ENCODE data around the gene NUCKS1.
A peak's percentile ranks its signal among the peaks of the same experiment; 100 is the strongest.

NUCKS1 gene, protein sequence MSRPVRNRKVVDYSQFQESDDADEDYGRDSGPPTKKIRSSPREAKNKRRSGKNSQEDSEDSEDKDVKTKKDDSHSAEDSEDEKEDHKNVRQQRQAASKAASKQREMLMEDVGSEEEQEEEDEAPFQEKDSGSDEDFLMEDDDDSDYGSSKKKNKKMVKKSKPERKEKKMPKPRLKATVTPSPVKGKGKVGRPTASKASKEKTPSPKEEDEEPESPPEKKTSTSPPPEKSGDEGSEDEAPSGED

DNA sequence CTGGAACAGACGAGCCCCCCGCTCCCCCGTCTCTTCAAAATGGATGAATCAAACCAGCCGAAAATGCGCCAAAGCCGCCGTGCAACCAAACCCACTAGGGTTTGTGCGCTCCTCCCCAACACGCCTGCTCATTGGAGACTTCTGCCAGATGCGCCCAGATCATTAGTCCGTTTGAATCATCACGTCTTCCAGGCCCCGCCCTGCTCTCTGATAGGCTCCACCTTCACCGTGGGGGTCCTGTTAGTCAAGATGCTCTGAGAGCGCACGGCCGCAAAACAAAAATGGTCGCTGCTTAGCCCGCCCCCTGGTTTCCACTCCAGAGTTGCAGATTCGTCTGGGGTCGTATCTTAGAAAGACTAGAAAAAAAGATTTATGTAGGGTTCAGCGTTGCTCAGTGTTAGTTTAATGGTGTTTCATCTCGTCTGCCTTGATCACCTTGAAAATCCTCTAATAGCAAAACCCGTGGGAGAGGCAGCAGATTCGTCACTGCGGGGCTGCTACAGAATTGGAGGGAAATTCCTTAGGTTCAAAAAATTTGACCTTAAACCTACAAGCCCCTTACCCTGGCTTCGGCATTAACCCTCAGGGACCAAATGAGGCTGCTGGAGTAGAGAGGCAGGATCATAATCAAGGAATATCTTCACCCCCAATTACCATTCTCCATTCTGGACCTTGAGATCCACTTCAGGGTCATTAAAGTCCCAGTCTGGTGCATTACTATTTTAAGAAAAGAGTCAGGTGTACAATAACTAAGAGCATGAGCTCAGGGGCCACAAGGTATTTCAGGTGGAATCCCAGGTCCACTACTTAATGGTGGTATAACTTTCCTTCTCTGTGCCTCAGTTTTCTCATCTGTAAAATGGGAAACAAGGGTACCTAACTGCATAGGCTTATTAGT is at the start of gene NUCKS1:
TSS of gene NUCKS1 (minus strand) at position 45 of the 898 bp plus-strand sequence. CDS start 209 bp downstream, outside the sequence.
- Histone ChIP-seq H3K36me3 (ENCODE audit: control insufficient read depth in 2 of 2, insufficient read depth in 2 of 2, low read length in 2 of 2) (no peaks in the 10 kb centered on the region), H3K4me3 (ENCODE audit: low read length in 2 of 2) (peak within 1 kb of the TSS; percentile 87 to 89), H3K4me1 (ENCODE audit: control insufficient read depth, insufficient read depth, low read length) (peaks cover 13% of the 10 kb centered on the region), H3K9me3 (ENCODE audit: control insufficient read depth in 2 of 2, low read length in 2 of 2) (no peaks in the 10 kb centered on the region), H3K9ac (ENCODE audit: low read length in 2 of 2) (peak within 1 kb of the TSS; percentile 92 to 97), H3K27me3 (ENCODE audit: control insufficient read depth in 1 of 2, insufficient read depth in 2 of 2, low read length in 2 of 2) (no peaks in the 10 kb centered on the region), H3K27ac (ENCODE audit: low read length) (peak within 1 kb of the TSS; percentile 95)

DNA sequence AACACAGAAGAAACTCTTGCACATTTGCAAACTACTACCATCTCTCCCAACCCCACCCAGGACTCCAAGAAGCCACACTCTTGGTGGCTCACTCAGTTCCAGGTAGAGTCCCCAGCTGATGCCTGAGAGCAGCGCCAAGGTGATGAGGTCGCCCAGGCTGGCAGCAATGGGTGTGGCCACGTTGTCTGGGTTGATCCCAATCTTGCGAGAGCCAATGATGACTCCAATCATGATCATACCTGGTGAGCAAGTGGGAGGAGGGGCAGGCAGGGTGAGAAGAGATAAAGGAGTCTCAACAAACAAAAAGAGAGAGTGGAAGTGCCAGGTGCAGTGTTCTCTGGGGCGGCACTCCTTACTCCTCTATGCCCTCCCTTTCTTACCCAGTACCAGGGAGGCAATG is 48.6 kb upstream of the NUCKS1 start:
- Histone ChIP-seq H3K9me3 (ENCODE audit: control insufficient read depth in 2 of 2, low read length in 2 of 2) (no peaks in the 10 kb centered on the region), H3K4me1 (ENCODE audit: control insufficient read depth, insufficient read depth, low read length) (peaks cover 10% of the 10 kb centered on the region), H3K36me3 (ENCODE audit: control insufficient read depth in 2 of 2, insufficient read depth in 2 of 2, low read length in 2 of 2) (peaks cover 52 to 54% of the 10 kb centered on the region in 2 donors), H3K27ac (ENCODE audit: low read length) (no peak overlapping the region), H3K9ac (ENCODE audit: low read length in 2 of 2) (no peak overlapping the region), H3K27me3 (ENCODE audit: control insufficient read depth in 1 of 2, insufficient read depth in 2 of 2, low read length in 2 of 2) (no peaks in the 10 kb centered on the region), H3K4me3 (ENCODE audit: low read length in 2 of 2) (no peak overlapping the region)

DNA sequence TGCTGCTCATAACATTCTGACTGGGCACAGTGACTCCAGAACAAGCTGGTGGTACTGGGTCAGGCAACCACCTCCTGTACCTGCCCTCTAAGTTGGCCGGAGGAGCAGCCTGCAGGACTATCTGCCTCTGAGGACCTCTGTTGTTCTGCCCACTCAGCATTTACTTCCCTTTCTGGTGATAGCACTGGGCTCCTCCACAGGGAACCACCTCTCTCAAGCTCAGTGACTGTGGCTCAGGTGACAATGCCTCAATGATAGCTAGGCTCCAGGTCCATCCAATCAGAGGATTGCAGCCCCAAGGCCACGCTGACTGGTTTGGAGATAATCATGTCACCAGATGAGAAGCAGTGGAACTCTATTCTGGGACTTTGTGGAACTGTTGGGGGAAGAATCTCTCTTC is 47.2 kb upstream of the NUCKS1 start:
- Histone ChIP-seq H3K4me3 (ENCODE audit: low read length in 2 of 2) (no peak overlapping the region), H3K27me3 (ENCODE audit: control insufficient read depth in 1 of 2, insufficient read depth in 2 of 2, low read length in 2 of 2) (no peaks in the 10 kb centered on the region), H3K27ac (ENCODE audit: low read length) (no peak overlapping the region), H3K9me3 (ENCODE audit: control insufficient read depth in 2 of 2, low read length in 2 of 2) (no peaks in the 10 kb centered on the region), H3K9ac (ENCODE audit: low read length in 2 of 2) (no peak overlapping the region), H3K36me3 (ENCODE audit: control insufficient read depth in 2 of 2, insufficient read depth in 2 of 2, low read length in 2 of 2) (peaks cover 52 to 61% of the 10 kb centered on the region in 2 donors), H3K4me1 (ENCODE audit: control insufficient read depth, insufficient read depth, low read length) (peaks cover 9% of the 10 kb centered on the region)

GRCh38 chr1:205794011-205794730 is 44.2 kb upstream of the NUCKS1 start:
- H3K4me3 ChIP-seq (ENCODE audit: low read length in 2 of 2) = no peak overlapping the region

GRCh38 chr1:205792961-205793673 is 43.1 kb upstream of the NUCKS1 start:
- Histone ChIP-seq H3K9me3 (ENCODE audit: control insufficient read depth in 2 of 2, low read length in 2 of 2) (no peaks in the 10 kb centered on the region), H3K27me3 (ENCODE audit: control insufficient read depth in 1 of 2, insufficient read depth in 2 of 2, low read length in 2 of 2) (no peaks in the 10 kb centered on the region), H3K9ac (ENCODE audit: low read length in 2 of 2) (no peak overlapping the region), H3K36me3 (ENCODE audit: control insufficient read depth in 2 of 2, insufficient read depth in 2 of 2, low read length in 2 of 2) (peaks cover 41 to 56% of the 10 kb centered on the region in 2 donors), H3K4me1 (ENCODE audit: control insufficient read depth, insufficient read depth, low read length) (no peaks in the 10 kb centered on the region), H3K27ac (ENCODE audit: low read length) (no peak overlapping the region), H3K4me3 (ENCODE audit: low read length in 2 of 2) (no peak overlapping the region)

More at GRCh38 chr1:205794011-205794730, 44.2 kb upstream of the NUCKS1 start:
- Histone ChIP-seq H3K4me1 (ENCODE audit: control insufficient read depth, insufficient read depth, low read length) (no peaks in the 10 kb centered on the region), H3K27ac (ENCODE audit: low read length) (no peak overlapping the region), H3K36me3 (ENCODE audit: control insufficient read depth in 2 of 2, insufficient read depth in 2 of 2, low read length in 2 of 2) (peaks cover 50 to 66% of the 10 kb centered on the region in 2 donors), H3K27me3 (ENCODE audit: control insufficient read depth in 1 of 2, insufficient read depth in 2 of 2, low read length in 2 of 2) (no peaks in the 10 kb centered on the region), H3K9ac (ENCODE audit: low read length in 2 of 2) (no peak overlapping the region), H3K9me3 (ENCODE audit: control insufficient read depth in 2 of 2, low read length in 2 of 2) (no peaks in the 10 kb centered on the region)

DNA sequence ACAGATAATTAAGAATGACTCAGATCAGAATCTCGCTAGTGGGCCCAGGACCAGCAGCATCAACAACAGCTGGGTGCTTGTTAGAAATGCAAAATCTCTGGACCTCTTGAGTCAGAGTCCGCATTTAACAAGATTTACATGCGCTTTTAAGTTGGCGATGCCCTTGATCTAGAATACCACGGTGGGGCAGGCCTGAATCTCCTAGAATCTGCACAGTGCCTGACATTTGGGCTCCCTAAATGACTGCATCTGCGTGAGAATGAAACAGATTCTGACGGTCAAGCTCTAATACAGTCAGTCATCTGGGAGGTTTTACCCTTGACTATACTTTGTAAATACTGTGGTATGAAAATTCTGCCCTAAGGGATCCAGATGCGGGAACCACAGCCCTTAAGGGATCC is 42.5 kb upstream of the NUCKS1 start:
- H3K4me3 ChIP-seq (ENCODE audit: low read length in 2 of 2) = no peak overlapping the region
- no peaks in the 10 kb centered on the region for H3K9me3 ChIP-seq (ENCODE audit: control insufficient read depth in 2 of 2, low read length in 2 of 2)
- no peak overlapping the region for H3K27ac ChIP-seq (ENCODE audit: low read length)
- H3K4me1 ChIP-seq (ENCODE audit: control insufficient read depth, insufficient read depth, low read length) = no peaks in the 10 kb centered on the region
- H3K9ac ChIP-seq (ENCODE audit: low read length in 2 of 2) = no peak overlapping the region
- peaks cover 35 to 49% of the 10 kb centered on the region in 2 donors for H3K36me3 ChIP-seq (ENCODE audit: control insufficient read depth in 2 of 2, insufficient read depth in 2 of 2, low read length in 2 of 2)
- no peaks in the 10 kb centered on the region for H3K27me3 ChIP-seq (ENCODE audit: control insufficient read depth in 1 of 2, insufficient read depth in 2 of 2, low read length in 2 of 2)

DNA sequence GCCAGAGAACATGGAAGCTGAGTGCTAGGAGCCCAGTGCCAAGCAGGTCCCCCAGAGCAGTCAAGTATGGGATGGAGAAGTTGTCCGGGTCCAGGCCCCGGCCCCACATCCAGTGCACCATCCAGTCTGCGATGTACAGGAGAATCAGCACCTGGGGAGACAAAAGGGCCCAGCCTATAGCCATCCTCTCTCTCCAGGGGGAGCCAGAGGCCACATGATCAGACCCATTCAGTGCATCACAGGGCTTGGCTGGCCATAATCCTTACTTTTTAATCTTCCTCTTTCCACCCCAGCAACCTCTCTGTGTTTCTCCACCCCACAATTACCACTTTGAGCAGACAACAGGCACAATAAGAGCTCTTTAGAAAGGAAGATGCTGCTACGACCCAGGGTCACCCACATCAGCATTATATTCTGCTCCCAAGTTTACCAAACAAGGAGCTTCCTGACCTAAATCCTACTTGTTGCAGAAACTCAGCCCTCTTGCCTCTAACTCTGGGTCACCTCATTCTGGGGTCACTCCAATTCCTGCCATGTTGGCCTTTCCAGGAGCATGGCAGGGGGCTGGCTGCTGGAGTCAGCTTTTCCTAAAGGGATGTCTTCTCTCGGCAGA is 41.7 kb upstream of the NUCKS1 start:
- H3K9me3 ChIP-seq (ENCODE audit: control insufficient read depth in 2 of 2, low read length in 2 of 2) = no peaks in the 10 kb centered on the region
- peaks cover 28 to 41% of the 10 kb centered on the region in 2 donors for H3K36me3 ChIP-seq (ENCODE audit: control insufficient read depth in 2 of 2, insufficient read depth in 2 of 2, low read length in 2 of 2)
- no peak overlapping the region for H3K9ac ChIP-seq (ENCODE audit: low read length in 2 of 2)
- H3K4me1 ChIP-seq (ENCODE audit: control insufficient read depth, insufficient read depth, low read length) = no peaks in the 10 kb centered on the region
- no peak overlapping the region for H3K4me3 ChIP-seq (ENCODE audit: low read length in 2 of 2)
- H3K27me3 ChIP-seq (ENCODE audit: control insufficient read depth in 1 of 2, insufficient read depth in 2 of 2, low read length in 2 of 2) = no peaks in the 10 kb centered on the region
- H3K27ac ChIP-seq (ENCODE audit: low read length) = no peak overlapping the region

DNA sequence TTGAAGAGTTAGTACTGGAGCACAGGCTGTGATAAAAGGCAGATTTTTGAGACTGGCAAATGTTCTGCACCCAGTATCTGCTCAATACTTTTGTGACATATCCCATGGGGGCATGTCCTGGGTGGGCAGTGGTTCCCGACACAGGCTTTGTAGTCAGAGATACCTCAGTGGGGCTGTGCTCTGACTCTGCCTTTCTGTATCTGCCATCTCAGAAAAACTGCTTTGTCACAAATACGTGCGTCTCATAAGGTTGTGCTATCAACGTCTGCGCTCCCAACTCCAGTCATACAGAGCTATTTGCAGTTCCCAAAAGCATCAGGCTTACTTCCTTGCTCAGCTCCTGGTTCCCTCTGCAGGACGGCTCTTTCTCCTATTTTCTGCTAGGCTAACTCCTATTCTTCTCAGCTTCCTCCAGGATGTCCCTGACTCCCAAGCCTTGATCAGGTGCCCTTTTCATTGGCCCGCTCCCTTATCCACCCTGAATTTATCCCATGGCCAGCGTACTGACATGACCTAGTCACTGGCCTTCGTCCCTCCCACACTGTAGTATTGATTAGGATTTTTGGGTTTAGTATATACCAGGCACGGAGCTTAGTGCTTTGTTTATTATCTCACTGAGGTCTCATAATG is 37.4 kb upstream of the NUCKS1 start:
- H3K27me3 ChIP-seq (ENCODE audit: control insufficient read depth in 1 of 2, insufficient read depth in 2 of 2, low read length in 2 of 2) = no peaks in the 10 kb centered on the region
- H3K9ac ChIP-seq (ENCODE audit: low read length in 2 of 2) = no peak overlapping the region
- H3K36me3 ChIP-seq (ENCODE audit: control insufficient read depth in 2 of 2, insufficient read depth in 2 of 2, low read length in 2 of 2) = peaks cover 5 to 8% of the 10 kb centered on the region in 2 donors
- no peak overlapping the region for H3K4me3 ChIP-seq (ENCODE audit: low read length in 2 of 2)
- H3K9me3 ChIP-seq (ENCODE audit: control insufficient read depth in 2 of 2, low read length in 2 of 2) = no peaks in the 10 kb centered on the region
- no peak overlapping the region for H3K27ac ChIP-seq (ENCODE audit: low read length)
- H3K4me1 ChIP-seq (ENCODE audit: control insufficient read depth, insufficient read depth, low read length) = peaks cover 8% of the 10 kb centered on the region

- Histone ChIP-seq H3K9me3 (ENCODE audit: control insufficient read depth in 2 of 2, low read length in 2 of 2) (no peaks in the 10 kb centered on the region), H3K9ac (ENCODE audit: low read length in 2 of 2) (no peak overlapping the region), H3K36me3 (ENCODE audit: control insufficient read depth in 2 of 2, insufficient read depth in 2 of 2, low read length in 2 of 2) (peaks cover 5% of the 10 kb centered on the region in 2 donors), H3K4me1 (ENCODE audit: control insufficient read depth, insufficient read depth, low read length) (peaks cover 8% of the 10 kb centered on the region), H3K27ac (ENCODE audit: low read length) (no peak overlapping the region), H3K27me3 (ENCODE audit: control insufficient read depth in 1 of 2, insufficient read depth in 2 of 2, low read length in 2 of 2) (no peaks in the 10 kb centered on the region), H3K4me3 (ENCODE audit: low read length in 2 of 2) (no peak overlapping the region)
These were observed 36.6 kb upstream of the NUCKS1 start for GRCh38 chr1:205786601-205787000.

All from stomach smooth muscle (tissue), 2 donors.